A673 (cell line): ENCODE results near the gene WASHC2C.

Experiments used
- CTCF ChIP-seq: fragments of 300-800, 200-600 bp; sonication (generic); conservative IDR thresholded peaks from 2 replicates; pipeline ENCODE4 v1.5.1; 2017; ENCODE audit warnings: low read depth, mild to moderate bottlenecking, antibody characterized with exemption, low read length, moderate library complexity, mixed read lengths
- EZH2 ChIP-seq: fragments of 200-600 bp; sonication (generic); IDR thresholded peaks from 2 replicates; pipeline ENCODE4 v1.6.1; 2017; ENCODE audit warnings: borderline replicate concordance, low read depth, mild to moderate bottlenecking, mixed read lengths, antibody characterized with exemption, low read length; ENCODE audit not compliant: poor library complexity, severe bottlenecking

- TF ChIP-seq EZH2 = no peak
- TF ChIP-seq CTCF = no peak
Observed at GRCh38 chr10:45811075-45811474, 84.0 kb downstream of the WASHC2C start.
